Panc1 (cell line): Measurements from ENCODE around the gene DPP7. TPM values are rescaled to one million over a fixed set of nuclear protein-coding genes. Genes with fewer than 3 reads are reported as not detected.

Experiments
- ATAC-seq: fragments of 200-7000 bp; cut with Tn5 transposase; 2 replicates; pipeline ENCODE4 v1.9.1; 2020; ENCODE audit warnings: mild to moderate bottlenecking, moderate library complexity
- BruUV-seq: library from RNA; stranded (reverse); fragments of 400-500 nt; replicated peaks from 2 replicates; lab custom pipeline; 2021; lab: Mats Ljungman, UMichigan
- CTCF ChIA-PET: fragments of 300-600 bp; sonication (Branson Sonifier 250); formaldehyde crosslinking; loops from one replicate; lab custom pipeline; 2022; ENCODE audit warnings: antibody characterized with exemption; lab: Charles Lee
- POLR2A ChIA-PET: fragments of 300-600 bp; sonication (Branson Sonifier 250); formaldehyde crosslinking; loops from one replicate; lab custom pipeline; 2022; ENCODE audit warnings: antibody characterized with exemption; lab: Charles Lee
- DNase-seq: peaks from one replicate; pipeline ENCODE4 v3.0.0-alpha.2; 2010; ENCODE audit warnings: low read depth, low spot score
- H3K27ac ChIP-seq: 2 replicates; pipeline ENCODE4 v1.5.1; 2011; ENCODE audit warnings: mild to moderate bottlenecking, low read length, inconsistent platforms
- H3K27me3 ChIP-seq: fragments of 200-500 bp; sonication (Bioruptor generic); 2 replicates; pipeline ENCODE4 v1.6.0; 2014; ENCODE audit warnings: low read length, inconsistent platforms; ENCODE audit not compliant: control insufficient read depth, insufficient read depth
- H3K36me3 ChIP-seq: fragments of 200-500 bp; sonication (Bioruptor generic); 2 replicates; pipeline ENCODE4 v1.5.1; 2014; ENCODE audit warnings: inconsistent platforms, mild to moderate bottlenecking, low read length, moderate library complexity; ENCODE audit not compliant: control insufficient read depth, insufficient read depth
- H3K4me1 ChIP-seq: 2 replicates; pipeline ENCODE4 v1.5.1; 2011; ENCODE audit warnings: inconsistent platforms, mild to moderate bottlenecking, low read length, moderate library complexity; ENCODE audit not compliant: control insufficient read depth, insufficient read depth
- H3K4me3 ChIP-seq, 2 experiments: 2 replicates each; pipeline ENCODE4 v1.5.1; 2011 to 2012; ENCODE audit warnings: low read depth in 2 of 2, low read length in 2 of 2, mild to moderate bottlenecking in 2 of 2, inconsistent platforms in 1 of 2, moderate library complexity in 1 of 2
- H3K9me3 ChIP-seq: fragments of 200-500 bp; sonication (Bioruptor generic); 2 replicates; pipeline ENCODE4 v1.5.1; 2014; ENCODE audit warnings: low read depth, mild to moderate bottlenecking, inconsistent platforms, low read length, moderate library complexity; ENCODE audit not compliant: control insufficient read depth, insufficient read depth
- POLR2AphosphoS5 ChIP-seq: IDR thresholded peaks from 2 replicates; pipeline ENCODE4 v1.6.1; 2012; ENCODE audit warnings: mild to moderate bottlenecking, low read depth, low read length, moderate library complexity
- SIN3A ChIP-seq: IDR thresholded peaks from 2 replicates; pipeline ENCODE4 v1.6.1; 2012; ENCODE audit warnings: low read depth, mild to moderate bottlenecking, low read length, moderate library complexity, borderline replicate concordance; ENCODE audit not compliant: insufficient read depth
- TCF7L2 ChIP-seq: IDR thresholded peaks from 2 replicates; pipeline ENCODE4 v1.6.1; 2011; ENCODE audit warnings: mild to moderate bottlenecking, low read depth, low read length, inconsistent platforms
- in situ Hi-C: cut with HindIII; loops from 2 replicates; pipeline ENCODE4 v1.10.0; 2016; ENCODE audit warnings: low sequenced_read_pairs, low pct_unique_long_range_greater_than_20kb
- intact Hi-C: fragments of 100-400 bp; cut with micrococcal nuclease; formaldehyde crosslinking; loops from one replicate; pipeline ENCODE4 v1.10.0; 2022; ENCODE audit not compliant: unreplicated experiment
- total RNA-seq: library from RNA; stranded (reverse); gene quantifications from one replicate; pipeline ENCODE4 v1.2.1, GENCODE V29; 2021; ENCODE audit not compliant: unreplicated experiment
- TF ChIP-seq, protein P1 (sequence below): fragments of 450-650 bp; IDR thresholded peaks from 2 replicates; pipeline ENCODE4 v1.5.1; 2017; ENCODE audit warnings: mild to moderate bottlenecking
- TF ChIP-seq, protein P2 (sequence below), 2 experiments: IDR thresholded peaks; 2 replicates each; pipeline ENCODE4 v1.6.1; 2011 to 2012; ENCODE audit warnings: low read depth in 2 of 2, control low read depth in 1 of 2, low read length in 1 of 2, mild to moderate bottlenecking in 1 of 2, moderate library complexity in 1 of 2; ENCODE audit not compliant: insufficient read depth in 1 of 2

The DPP7 gene
- total RNA-seq, 1 experiment from 2014 or later, result 236 TPM

DNA sequence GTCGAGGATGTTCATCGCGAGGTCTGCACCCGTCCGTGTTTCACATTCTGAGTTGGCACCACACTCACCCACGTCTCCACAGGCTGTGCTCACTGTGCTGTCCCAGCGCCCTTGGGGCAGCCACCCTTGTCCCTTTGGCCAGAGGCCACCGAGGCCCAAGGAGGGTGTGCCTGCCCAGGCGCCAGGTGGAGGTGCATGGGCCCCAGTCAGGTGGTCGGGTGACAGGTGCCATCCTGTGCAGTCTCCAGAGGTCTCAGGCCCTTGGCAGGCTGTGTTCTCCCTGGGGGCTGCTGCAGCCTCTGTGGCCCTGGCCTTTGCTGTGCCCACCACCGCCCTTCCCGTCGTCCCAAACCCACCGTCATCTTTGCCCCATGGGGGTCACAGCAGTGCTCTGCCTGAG is 15.3 kb downstream of the DPP7 start:
- intact Hi-C loops, result no loop called here
- in situ Hi-C loops, result no loop called here
- H3K36me3 ChIP-seq, result no peaks in the 10 kb centered on the region; the same call in none of the 2 replicates

DNA sequence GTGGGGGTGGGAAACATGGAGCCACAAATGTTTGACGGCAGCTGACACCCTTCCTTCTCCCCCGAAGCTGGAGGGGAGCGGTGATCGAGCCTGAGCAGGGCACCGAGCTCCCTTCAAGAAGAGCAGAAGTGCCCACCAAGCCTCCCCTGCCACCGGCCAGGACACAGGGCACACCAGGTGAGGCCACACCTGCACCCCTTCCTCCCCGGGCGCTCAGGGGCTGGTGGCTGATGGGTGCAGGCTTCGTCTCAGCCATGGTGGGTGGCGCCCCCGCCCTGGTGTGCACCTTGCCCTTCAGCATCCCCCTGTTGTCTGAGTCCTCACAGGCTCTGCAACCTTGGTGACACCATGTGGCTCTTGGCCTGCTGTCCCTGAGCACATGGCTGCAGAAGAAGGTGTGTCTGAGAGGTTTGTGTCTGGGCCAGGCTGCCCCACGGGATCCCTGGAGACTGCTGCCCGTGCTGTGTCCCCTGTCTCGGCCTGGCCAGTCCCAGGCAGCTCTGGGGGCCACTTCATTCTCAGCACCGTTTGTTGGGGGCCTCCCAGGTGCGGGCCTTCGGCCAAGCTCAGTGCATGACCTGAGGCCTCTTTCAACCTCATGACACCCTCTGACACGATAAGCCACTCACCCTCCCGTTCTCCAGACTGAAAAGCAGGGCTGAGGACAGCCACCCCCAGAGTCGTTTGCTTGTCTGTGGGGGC is 16.6 kb downstream of the DPP7 start:
- no peaks in the 10 kb centered on the region; the same call in none of the 2 replicates for H3K36me3 ChIP-seq
- POLR2A ChIA-PET, result no interaction called here

More for the DNA sequence above, 15.3 kb downstream of the DPP7 start:
- DNase-seq, result no peak
- H3K4me3 ChIP-seq, result no peak overlapping the region
- ChIA-PET CTCF (no interaction called here), POLR2A (no interaction called here)
- no peaks in the 10 kb centered on the region for H3K27me3 ChIP-seq
- TF ChIP-seq SIN3A (no peak), POLR2AphosphoS5 (no peak), TCF7L2 (no peak)
- TF ChIP-seq, protein P1, sequence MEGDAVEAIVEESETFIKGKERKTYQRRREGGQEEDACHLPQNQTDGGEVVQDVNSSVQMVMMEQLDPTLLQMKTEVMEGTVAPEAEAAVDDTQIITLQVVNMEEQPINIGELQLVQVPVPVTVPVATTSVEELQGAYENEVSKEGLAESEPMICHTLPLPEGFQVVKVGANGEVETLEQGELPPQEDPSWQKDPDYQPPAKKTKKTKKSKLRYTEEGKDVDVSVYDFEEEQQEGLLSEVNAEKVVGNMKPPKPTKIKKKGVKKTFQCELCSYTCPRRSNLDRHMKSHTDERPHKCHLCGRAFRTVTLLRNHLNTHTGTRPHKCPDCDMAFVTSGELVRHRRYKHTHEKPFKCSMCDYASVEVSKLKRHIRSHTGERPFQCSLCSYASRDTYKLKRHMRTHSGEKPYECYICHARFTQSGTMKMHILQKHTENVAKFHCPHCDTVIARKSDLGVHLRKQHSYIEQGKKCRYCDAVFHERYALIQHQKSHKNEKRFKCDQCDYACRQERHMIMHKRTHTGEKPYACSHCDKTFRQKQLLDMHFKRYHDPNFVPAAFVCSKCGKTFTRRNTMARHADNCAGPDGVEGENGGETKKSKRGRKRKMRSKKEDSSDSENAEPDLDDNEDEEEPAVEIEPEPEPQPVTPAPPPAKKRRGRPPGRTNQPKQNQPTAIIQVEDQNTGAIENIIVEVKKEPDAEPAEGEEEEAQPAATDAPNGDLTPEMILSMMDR, result no peak
- TF ChIP-seq, protein P2, sequence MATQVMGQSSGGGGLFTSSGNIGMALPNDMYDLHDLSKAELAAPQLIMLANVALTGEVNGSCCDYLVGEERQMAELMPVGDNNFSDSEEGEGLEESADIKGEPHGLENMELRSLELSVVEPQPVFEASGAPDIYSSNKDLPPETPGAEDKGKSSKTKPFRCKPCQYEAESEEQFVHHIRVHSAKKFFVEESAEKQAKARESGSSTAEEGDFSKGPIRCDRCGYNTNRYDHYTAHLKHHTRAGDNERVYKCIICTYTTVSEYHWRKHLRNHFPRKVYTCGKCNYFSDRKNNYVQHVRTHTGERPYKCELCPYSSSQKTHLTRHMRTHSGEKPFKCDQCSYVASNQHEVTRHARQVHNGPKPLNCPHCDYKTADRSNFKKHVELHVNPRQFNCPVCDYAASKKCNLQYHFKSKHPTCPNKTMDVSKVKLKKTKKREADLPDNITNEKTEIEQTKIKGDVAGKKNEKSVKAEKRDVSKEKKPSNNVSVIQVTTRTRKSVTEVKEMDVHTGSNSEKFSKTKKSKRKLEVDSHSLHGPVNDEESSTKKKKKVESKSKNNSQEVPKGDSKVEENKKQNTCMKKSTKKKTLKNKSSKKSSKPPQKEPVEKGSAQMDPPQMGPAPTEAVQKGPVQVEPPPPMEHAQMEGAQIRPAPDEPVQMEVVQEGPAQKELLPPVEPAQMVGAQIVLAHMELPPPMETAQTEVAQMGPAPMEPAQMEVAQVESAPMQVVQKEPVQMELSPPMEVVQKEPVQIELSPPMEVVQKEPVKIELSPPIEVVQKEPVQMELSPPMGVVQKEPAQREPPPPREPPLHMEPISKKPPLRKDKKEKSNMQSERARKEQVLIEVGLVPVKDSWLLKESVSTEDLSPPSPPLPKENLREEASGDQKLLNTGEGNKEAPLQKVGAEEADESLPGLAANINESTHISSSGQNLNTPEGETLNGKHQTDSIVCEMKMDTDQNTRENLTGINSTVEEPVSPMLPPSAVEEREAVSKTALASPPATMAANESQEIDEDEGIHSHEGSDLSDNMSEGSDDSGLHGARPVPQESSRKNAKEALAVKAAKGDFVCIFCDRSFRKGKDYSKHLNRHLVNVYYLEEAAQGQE (IDR thresholded peaks at IDR 0.05; ENCODE audit: insufficient read depth in 1 of 2, low read depth in 2 of 2, low read length in 1 of 2), result no peak
- H3K9me3 ChIP-seq, result no peaks in the 10 kb centered on the region
- no peaks in the 10 kb centered on the region for H3K4me1 ChIP-seq
- no peak overlapping the region for H3K27ac ChIP-seq
- no peak for ATAC-seq
- BruUV-seq, result no TSS peak

More for the DNA sequence above, 16.6 kb downstream of the DPP7 start:
- in situ Hi-C loops (no loop called here), intact Hi-C loops (no loop called here)
- TF ChIP-seq, protein P2 (IDR thresholded peaks at IDR 0.05; ENCODE audit: insufficient read depth in 1 of 2, low read depth in 2 of 2, low read length in 1 of 2), result no peak
- TF ChIP-seq, protein P1, result no peak
- no peak for TF ChIP-seq TCF7L2
- TF ChIP-seq POLR2AphosphoS5, result no peak
- TF ChIP-seq SIN3A, result no peak
- CTCF ChIA-PET, result no interaction called here
- no peak for ATAC-seq
- Histone ChIP-seq H3K27ac (no peak overlapping the region), H3K4me1 (no peaks in the 10 kb centered on the region), H3K27me3 (no peaks in the 10 kb centered on the region), H3K9me3 (no peaks in the 10 kb centered on the region), H3K4me3 (no peak overlapping the region)
- no peak for DNase-seq
- no TSS peak for BruUV-seq
